ENCODE measurements around the gene NCKAP1. TPM values are rescaled to one million over a fixed set of nuclear protein-coding genes. Genes with fewer than 3 reads are reported as not detected.
A peak's percentile ranks its signal among the peaks of the same experiment; 100 is the strongest.

NCKAP1 gene
- total RNA-seq, 1 donor from 2014 or later, result 106 TPM

DNA sequence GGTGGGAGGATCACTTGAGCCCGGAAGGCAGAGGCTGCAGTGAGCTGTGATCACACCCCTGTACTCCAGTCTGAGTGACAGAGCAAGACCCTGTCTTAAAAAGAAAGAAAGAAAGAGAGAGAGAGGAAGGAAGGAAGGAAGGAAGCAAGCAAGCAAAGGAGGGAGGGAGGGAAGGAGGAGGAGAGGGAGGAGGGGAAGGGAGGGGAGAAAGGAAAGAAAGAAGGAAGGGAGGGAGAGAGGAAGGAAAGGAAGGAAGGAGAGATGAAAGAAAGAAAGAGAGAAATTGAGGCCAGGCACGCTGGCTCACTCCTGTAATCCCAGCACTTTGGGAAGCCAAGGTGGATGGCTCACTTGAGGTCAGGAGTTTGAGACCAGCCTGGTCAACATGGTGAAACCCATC, 2.3 kb upstream of the NCKAP1 start:
- no peak for DNase-seq (ENCODE audit: low read depth, low spot score)
- H3K4me1 Mint-ChIP-seq, result peaks cover 20% of the 10 kb centered on the region
- H3K4me3 Mint-ChIP-seq, result no peak overlapping the region
- peaks cover 3% of the 10 kb centered on the region for H3K9me3 Mint-ChIP-seq
- no peak overlapping the region for H3K27ac Mint-ChIP-seq (ENCODE audit: unreplicated experiment)
- TF ChIP-seq CTCF (conservative IDR thresholded peaks at IDR 0.05), result no peak
- no peaks in the 10 kb centered on the region for H3K36me3 Mint-ChIP-seq (ENCODE audit: low read depth)
- peaks cover 25% of the 10 kb centered on the region for H3K27me3 Mint-ChIP-seq (ENCODE audit: low read depth)

GRCh38 chr2:183037553-183038340, 510 bp downstream of the NCKAP1 start:
- Mint-ChIP-seq H3K4me3 (peak overlapping the region; percentile 97), H3K4me1 (peaks cover 44% of the 10 kb centered on the region), H3K27me3 (ENCODE audit: low read depth) (peaks cover 21% of the 10 kb centered on the region), H3K9me3 (no peaks in the 10 kb centered on the region), H3K27ac (ENCODE audit: unreplicated experiment) (peak overlapping the region; percentile 87), H3K36me3 (ENCODE audit: low read depth) (no peaks in the 10 kb centered on the region)
- TF ChIP-seq CTCF (conservative IDR thresholded peaks at IDR 0.05), result no peak
- peak; percentile 37 for DNase-seq (ENCODE audit: low read depth, low spot score)

GRCh38 chr2:183037074-183037552, 1.1 kb downstream of the NCKAP1 start:
- Mint-ChIP-seq H3K4me3 (peak overlapping the region; percentile 97), H3K36me3 (ENCODE audit: low read depth) (no peaks in the 10 kb centered on the region), H3K9me3 (no peaks in the 10 kb centered on the region), H3K4me1 (peaks cover 46% of the 10 kb centered on the region), H3K27me3 (ENCODE audit: low read depth) (peaks cover 17% of the 10 kb centered on the region), H3K27ac (ENCODE audit: unreplicated experiment) (peak overlapping the region; percentile 87)
- no peak for DNase-seq (ENCODE audit: low read depth, low spot score)
- no peak for TF ChIP-seq CTCF (conservative IDR thresholded peaks at IDR 0.05)

GRCh38 chr2:183035954-183036669, 2.1 kb downstream of the NCKAP1 start:
- peak overlapping the region; percentile 97 for H3K4me3 Mint-ChIP-seq
- H3K36me3 Mint-ChIP-seq (ENCODE audit: low read depth), result no peaks in the 10 kb centered on the region
- no peak for DNase-seq (ENCODE audit: low read depth, low spot score)
- H3K4me1 Mint-ChIP-seq, result peaks cover 50% of the 10 kb centered on the region
- TF ChIP-seq CTCF (conservative IDR thresholded peaks at IDR 0.05), result no peak
- H3K27ac Mint-ChIP-seq (ENCODE audit: unreplicated experiment), result no peak overlapping the region
- H3K9me3 Mint-ChIP-seq, result no peaks in the 10 kb centered on the region
- peaks cover 15% of the 10 kb centered on the region for H3K27me3 Mint-ChIP-seq (ENCODE audit: low read depth)

GRCh38 chr2:183035298-183035953, 2.8 kb downstream of the NCKAP1 start:
- no peaks in the 10 kb centered on the region for H3K36me3 Mint-ChIP-seq (ENCODE audit: low read depth)
- DNase-seq (ENCODE audit: low read depth, low spot score), result no peak
- H3K27me3 Mint-ChIP-seq (ENCODE audit: low read depth), result peaks cover 14% of the 10 kb centered on the region
- H3K27ac Mint-ChIP-seq (ENCODE audit: unreplicated experiment), result no peak overlapping the region
- H3K4me1 Mint-ChIP-seq, result peaks cover 50% of the 10 kb centered on the region
- H3K4me3 Mint-ChIP-seq, result peak overlapping the region; percentile 97
- no peak for TF ChIP-seq CTCF (conservative IDR thresholded peaks at IDR 0.05)
- no peaks in the 10 kb centered on the region for H3K9me3 Mint-ChIP-seq

Data from neural crest cell (in vitro differentiated cells).